ENCODE results near the gene PRIMA1. TPM values are rescaled to one million over a fixed set of nuclear protein-coding genes. Genes with fewer than 3 reads are reported as not detected.

The PRIMA1 gene
- total and polyA plus RNA-seq, 2 experiments from 2014 or later = 2.1 to 3.5 TPM

DNA sequence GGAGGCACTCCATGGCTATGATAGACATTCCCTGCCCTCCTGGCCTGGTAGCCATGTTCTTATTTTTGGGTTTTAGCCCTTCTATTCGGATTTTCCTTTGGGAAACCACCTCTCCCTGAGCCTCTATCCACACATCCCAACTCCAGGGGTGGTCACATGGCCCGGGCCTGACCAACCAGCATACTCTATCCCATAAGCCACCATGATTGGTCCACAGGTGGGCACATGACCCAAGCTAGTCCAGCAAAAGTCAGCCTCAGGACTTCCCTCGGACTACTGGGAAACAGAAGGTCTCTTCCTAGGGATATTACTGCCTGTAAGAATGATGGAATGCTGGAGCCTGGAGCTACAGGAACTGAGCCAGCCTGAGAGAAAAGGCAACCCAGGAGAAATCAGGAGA, 12.5 kb downstream of the PRIMA1 start:
- Mint-ChIP-seq H3K4me3 (no peak overlapping the region), H3K27ac (no peak overlapping the region), H3K36me3 (ENCODE audit: low read depth) (no peaks in the 10 kb centered on the region), H3K4me1 (peaks cover 10% of the 10 kb centered on the region), H3K27me3 (ENCODE audit: insufficient read depth, low read depth, poor library complexity) (peaks cover 8% of the 10 kb centered on the region), H3K9me3 (no peaks in the 10 kb centered on the region)
- no peak overlapping the region for H3K27ac ChIP-seq (ENCODE audit: low read depth)
- no peak overlapping the region for H2AFZ ChIP-seq
- no peaks in the 10 kb centered on the region for H3K79me2 ChIP-seq (replicated peaks; ENCODE audit: insufficient read depth)
- TF ChIP-seq EZH2 (IDR thresholded peaks at IDR 0.05; ENCODE audit: low read depth, unreplicated experiment) (no peak), STAT1 (IDR thresholded peaks at IDR 0.05; ENCODE audit: unreplicated experiment) (no peak), CREB1 (CRISPR knock-in tag; IDR thresholded peaks at IDR 0.05; ENCODE audit: low read depth) (no peak)
- TF ChIP-seq, protein P1, sequence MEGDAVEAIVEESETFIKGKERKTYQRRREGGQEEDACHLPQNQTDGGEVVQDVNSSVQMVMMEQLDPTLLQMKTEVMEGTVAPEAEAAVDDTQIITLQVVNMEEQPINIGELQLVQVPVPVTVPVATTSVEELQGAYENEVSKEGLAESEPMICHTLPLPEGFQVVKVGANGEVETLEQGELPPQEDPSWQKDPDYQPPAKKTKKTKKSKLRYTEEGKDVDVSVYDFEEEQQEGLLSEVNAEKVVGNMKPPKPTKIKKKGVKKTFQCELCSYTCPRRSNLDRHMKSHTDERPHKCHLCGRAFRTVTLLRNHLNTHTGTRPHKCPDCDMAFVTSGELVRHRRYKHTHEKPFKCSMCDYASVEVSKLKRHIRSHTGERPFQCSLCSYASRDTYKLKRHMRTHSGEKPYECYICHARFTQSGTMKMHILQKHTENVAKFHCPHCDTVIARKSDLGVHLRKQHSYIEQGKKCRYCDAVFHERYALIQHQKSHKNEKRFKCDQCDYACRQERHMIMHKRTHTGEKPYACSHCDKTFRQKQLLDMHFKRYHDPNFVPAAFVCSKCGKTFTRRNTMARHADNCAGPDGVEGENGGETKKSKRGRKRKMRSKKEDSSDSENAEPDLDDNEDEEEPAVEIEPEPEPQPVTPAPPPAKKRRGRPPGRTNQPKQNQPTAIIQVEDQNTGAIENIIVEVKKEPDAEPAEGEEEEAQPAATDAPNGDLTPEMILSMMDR (conservative IDR thresholded peaks at IDR 0.05; ENCODE audit: low read depth in 2 of 2) = no peak
- TF ChIP-seq, protein P2, sequence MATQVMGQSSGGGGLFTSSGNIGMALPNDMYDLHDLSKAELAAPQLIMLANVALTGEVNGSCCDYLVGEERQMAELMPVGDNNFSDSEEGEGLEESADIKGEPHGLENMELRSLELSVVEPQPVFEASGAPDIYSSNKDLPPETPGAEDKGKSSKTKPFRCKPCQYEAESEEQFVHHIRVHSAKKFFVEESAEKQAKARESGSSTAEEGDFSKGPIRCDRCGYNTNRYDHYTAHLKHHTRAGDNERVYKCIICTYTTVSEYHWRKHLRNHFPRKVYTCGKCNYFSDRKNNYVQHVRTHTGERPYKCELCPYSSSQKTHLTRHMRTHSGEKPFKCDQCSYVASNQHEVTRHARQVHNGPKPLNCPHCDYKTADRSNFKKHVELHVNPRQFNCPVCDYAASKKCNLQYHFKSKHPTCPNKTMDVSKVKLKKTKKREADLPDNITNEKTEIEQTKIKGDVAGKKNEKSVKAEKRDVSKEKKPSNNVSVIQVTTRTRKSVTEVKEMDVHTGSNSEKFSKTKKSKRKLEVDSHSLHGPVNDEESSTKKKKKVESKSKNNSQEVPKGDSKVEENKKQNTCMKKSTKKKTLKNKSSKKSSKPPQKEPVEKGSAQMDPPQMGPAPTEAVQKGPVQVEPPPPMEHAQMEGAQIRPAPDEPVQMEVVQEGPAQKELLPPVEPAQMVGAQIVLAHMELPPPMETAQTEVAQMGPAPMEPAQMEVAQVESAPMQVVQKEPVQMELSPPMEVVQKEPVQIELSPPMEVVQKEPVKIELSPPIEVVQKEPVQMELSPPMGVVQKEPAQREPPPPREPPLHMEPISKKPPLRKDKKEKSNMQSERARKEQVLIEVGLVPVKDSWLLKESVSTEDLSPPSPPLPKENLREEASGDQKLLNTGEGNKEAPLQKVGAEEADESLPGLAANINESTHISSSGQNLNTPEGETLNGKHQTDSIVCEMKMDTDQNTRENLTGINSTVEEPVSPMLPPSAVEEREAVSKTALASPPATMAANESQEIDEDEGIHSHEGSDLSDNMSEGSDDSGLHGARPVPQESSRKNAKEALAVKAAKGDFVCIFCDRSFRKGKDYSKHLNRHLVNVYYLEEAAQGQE (IDR thresholded peaks at IDR 0.05; ENCODE audit: unreplicated experiment) = no peak
- TF ChIP-seq, protein P3, sequence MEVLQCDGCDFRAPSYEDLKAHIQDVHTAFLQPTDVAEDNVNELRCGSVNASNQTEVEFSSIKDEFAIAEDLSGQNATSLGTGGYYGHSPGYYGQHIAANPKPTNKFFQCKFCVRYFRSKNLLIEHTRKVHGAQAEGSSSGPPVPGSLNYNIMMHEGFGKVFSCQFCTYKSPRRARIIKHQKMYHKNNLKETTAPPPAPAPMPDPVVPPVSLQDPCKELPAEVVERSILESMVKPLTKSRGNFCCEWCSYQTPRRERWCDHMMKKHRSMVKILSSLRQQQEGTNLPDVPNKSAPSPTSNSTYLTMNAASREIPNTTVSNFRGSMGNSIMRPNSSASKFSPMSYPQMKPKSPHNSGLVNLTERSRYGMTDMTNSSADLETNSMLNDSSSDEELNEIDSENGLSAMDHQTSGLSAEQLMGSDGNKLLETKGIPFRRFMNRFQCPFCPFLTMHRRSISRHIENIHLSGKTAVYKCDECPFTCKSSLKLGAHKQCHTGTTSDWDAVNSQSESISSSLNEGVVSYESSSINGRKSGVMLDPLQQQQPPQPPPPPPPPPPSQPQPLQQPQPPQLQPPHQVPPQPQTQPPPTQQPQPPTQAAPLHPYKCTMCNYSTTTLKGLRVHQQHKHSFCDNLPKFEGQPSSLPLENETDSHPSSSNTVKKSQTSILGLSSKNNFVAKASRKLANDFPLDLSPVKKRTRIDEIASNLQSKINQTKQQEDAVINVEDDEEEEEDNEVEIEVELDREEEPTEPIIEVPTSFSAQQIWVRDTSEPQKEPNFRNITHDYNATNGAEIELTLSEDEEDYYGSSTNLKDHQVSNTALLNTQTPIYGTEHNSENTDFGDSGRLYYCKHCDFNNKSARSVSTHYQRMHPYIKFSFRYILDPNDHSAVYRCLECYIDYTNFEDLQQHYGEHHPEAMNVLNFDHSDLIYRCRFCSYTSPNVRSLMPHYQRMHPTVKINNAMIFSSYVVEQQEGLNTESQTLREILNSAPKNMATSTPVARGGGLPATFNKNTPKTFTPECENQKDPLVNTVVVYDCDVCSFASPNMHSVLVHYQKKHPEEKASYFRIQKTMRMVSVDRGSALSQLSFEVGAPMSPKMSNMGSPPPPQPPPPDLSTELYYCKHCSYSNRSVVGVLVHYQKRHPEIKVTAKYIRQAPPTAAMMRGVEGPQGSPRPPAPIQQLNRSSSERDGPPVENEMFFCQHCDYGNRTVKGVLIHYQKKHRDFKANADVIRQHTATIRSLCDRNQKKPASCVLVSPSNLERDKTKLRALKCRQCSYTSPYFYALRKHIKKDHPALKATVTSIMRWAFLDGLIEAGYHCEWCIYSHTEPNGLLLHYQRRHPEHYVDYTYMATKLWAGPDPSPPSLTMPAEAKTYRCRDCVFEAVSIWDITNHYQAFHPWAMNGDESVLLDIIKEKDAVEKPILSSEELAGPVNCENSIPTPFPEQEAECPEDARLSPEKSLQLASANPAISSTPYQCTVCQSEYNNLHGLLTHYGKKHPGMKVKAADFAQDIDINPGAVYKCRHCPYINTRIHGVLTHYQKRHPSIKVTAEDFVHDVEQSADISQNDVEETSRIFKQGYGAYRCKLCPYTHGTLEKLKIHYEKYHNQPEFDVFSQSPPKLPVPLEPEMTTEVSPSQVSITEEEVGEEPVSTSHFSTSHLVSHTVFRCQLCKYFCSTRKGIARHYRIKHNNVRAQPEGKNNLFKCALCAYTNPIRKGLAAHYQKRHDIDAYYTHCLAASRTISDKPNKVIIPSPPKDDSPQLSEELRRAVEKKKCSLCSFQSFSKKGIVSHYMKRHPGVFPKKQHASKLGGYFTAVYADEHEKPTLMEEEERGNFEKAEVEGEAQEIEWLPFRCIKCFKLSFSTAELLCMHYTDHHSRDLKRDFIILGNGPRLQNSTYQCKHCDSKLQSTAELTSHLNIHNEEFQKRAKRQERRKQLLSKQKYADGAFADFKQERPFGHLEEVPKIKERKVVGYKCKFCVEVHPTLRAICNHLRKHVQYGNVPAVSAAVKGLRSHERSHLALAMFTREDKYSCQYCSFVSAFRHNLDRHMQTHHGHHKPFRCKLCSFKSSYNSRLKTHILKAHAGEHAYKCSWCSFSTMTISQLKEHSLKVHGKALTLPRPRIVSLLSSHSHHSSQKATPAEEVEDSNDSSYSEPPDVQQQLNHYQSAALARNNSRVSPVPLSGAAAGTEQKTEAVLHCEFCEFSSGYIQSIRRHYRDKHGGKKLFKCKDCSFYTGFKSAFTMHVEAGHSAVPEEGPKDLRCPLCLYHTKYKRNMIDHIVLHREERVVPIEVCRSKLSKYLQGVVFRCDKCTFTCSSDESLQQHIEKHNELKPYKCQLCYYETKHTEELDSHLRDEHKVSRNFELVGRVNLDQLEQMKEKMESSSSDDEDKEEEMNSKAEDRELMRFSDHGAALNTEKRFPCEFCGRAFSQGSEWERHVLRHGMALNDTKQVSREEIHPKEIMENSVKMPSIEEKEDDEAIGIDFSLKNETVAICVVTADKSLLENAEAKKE (CRISPR knock-in tag; IDR thresholded peaks at IDR 0.05) = no peak
- H3F3A ChIP-seq (replicated peaks; ENCODE audit: low read depth) = no peaks in the 10 kb centered on the region
- no peaks in the 10 kb centered on the region for H3K4me1 ChIP-seq (ENCODE audit: insufficient read depth)
- H3K4me2 ChIP-seq = no peak overlapping the region
- no peaks in the 10 kb centered on the region for H3K36me3 ChIP-seq (ENCODE audit: insufficient read depth)
- DNase-seq (ENCODE audit: low spot score) (no peak), ATAC-seq (no peak)
- 0 out of 2 replicates have a peak, but pooled peaks cover under 1% of the 10 kb centered on the region for H4K20me1 ChIP-seq (replicated peaks; ENCODE audit: insufficient read depth)
- no peaks in the 10 kb centered on the region for H3K9me2 ChIP-seq (ENCODE audit: insufficient read depth)
- H3K27me3 ChIP-seq (ENCODE audit: insufficient read depth) = no peaks in the 10 kb centered on the region
- no peak overlapping the region for H3K4me3 ChIP-seq

All from GM23338 (cell line).